Astrocyte of the spinal cord (primary cell): Measurements from ENCODE around the gene CPVL.
A peak's percentile ranks its signal among the peaks of the same experiment; 100 is the strongest.

Source experiments
- DNase-seq: peaks from one replicate; pipeline ENCODE4 v3.0.0; 2011; ENCODE audit warnings: low read depth, low spot score
- H3K4me3 ChIP-seq: 2 replicates; pipeline ENCODE4 v1.5.1; 2011; ENCODE audit warnings: low read depth, mild to moderate bottlenecking, low read length, moderate library complexity
- in situ Hi-C: cut with HindIII; loops from 2 replicates; pipeline ENCODE4 v1.10.0; 2017; ENCODE audit warnings: low sequenced_read_pairs
- TF ChIP-seq, protein P1 (sequence below): IDR thresholded peaks from 2 replicates; pipeline ENCODE4 v1.5.1; 2012; ENCODE audit warnings: low read depth, mild to moderate bottlenecking, low read length, inconsistent platforms

CPVL gene

DNA sequence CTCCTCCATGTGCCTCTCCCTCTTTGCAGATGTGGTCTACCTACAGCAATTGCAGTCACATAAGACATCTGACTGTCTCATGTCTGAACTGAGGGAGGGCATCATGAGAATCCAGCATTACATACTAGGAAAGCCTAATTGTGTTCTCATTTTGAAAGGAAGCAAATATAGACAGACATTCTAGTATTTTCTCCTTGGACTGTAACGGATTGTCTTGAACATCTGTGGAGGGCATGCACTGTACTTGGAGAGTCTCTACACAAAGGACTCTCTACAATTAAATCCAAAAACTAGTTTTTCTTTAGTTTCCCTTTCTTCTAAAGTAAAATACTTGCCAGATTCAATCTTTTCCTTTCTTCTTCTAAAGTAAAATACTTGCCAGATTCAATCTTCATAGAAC lies 153.5 kb downstream of the CPVL start:
- TF ChIP-seq, protein P1, sequence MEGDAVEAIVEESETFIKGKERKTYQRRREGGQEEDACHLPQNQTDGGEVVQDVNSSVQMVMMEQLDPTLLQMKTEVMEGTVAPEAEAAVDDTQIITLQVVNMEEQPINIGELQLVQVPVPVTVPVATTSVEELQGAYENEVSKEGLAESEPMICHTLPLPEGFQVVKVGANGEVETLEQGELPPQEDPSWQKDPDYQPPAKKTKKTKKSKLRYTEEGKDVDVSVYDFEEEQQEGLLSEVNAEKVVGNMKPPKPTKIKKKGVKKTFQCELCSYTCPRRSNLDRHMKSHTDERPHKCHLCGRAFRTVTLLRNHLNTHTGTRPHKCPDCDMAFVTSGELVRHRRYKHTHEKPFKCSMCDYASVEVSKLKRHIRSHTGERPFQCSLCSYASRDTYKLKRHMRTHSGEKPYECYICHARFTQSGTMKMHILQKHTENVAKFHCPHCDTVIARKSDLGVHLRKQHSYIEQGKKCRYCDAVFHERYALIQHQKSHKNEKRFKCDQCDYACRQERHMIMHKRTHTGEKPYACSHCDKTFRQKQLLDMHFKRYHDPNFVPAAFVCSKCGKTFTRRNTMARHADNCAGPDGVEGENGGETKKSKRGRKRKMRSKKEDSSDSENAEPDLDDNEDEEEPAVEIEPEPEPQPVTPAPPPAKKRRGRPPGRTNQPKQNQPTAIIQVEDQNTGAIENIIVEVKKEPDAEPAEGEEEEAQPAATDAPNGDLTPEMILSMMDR: no peak
- no peak overlapping the region for H3K4me3 ChIP-seq
- in situ Hi-C loops: no loop called here
- no peak for DNase-seq

- TF ChIP-seq, protein P1: no peak
- in situ Hi-C loops: no loop called here
- no peak overlapping the region for H3K4me3 ChIP-seq
- no peak for DNase-seq
Observed at GRCh38 chr7:28990200-28990960, 156.0 kb downstream of the CPVL start.

DNA sequence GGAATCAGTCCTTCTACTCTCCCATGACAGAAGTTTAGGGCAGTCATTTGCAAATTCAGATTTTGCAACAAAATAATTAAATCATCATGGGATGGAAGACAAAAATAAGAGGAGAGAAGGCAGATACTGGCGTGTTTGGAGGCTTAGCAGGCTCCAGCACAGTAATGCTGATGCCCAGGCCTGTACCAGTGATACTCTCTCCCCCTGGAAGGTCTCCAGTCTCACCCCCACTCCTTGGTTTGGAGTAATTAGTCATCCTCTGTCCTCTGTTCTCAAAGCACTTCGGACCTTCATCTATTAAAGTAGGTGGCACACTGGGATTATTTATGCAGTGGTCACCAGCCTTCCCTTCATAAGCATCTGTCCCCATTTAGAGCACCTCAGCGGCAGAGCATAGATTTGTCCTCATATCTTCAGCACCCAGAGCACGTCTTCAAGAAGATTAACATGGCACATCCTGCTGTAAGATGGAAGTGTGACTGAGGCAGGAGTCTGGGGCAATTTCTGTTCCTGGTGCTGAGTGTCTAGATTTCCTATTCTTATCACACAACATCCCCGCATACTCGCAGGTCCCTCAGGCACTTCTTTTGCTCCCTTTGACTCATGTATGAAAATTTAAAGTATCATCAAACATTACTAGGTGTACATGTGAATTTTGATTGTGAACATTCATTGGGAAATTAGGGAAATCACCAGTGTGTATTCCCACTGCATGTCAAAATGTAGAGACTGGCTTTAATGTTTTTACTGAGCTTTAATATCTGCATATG lies 156.9 kb downstream of the CPVL start:
- TF ChIP-seq, protein P1: no peak
- H3K4me3 ChIP-seq: no peak overlapping the region
- in situ Hi-C loops: no loop called here
- no peak for DNase-seq

GRCh38 chr7:28988810-28989209 lies 157.5 kb downstream of the CPVL start:
- peak; percentile 92 for DNase-seq
- TF ChIP-seq, protein P1: no peak
- no peak overlapping the region for H3K4me3 ChIP-seq
- in situ Hi-C loops: no loop called here

GRCh38 chr7:28988091-28988490 lies 158.2 kb downstream of the CPVL start:
- in situ Hi-C loops: no loop called here
- H3K4me3 ChIP-seq: no peak overlapping the region
- DNase-seq: no peak
- TF ChIP-seq, protein P1: no peak

DNA sequence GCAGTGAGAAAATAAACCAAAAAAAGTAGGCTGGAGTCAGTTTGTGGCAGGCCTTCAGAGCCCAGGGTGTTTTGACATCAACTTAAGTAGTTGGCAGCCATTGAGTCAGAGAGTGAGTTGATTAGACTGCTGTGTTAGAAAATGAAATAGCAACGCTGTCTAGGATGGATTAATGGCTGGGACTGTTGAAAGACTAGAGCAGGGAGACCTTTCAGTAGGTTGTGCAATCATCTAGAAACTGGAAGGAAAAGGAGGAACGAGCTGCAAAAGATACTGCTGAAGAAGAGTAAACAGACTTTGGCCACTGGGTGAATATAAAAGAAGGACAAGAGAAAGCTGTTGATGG lies 159.6 kb downstream of the CPVL start:
- TF ChIP-seq, protein P1: no peak
- in situ Hi-C loops: no loop called here
- H3K4me3 ChIP-seq: no peak overlapping the region
- peak; percentile 38 for DNase-seq
